ENCODE results near the gene COBL.

COBL gene, protein sequence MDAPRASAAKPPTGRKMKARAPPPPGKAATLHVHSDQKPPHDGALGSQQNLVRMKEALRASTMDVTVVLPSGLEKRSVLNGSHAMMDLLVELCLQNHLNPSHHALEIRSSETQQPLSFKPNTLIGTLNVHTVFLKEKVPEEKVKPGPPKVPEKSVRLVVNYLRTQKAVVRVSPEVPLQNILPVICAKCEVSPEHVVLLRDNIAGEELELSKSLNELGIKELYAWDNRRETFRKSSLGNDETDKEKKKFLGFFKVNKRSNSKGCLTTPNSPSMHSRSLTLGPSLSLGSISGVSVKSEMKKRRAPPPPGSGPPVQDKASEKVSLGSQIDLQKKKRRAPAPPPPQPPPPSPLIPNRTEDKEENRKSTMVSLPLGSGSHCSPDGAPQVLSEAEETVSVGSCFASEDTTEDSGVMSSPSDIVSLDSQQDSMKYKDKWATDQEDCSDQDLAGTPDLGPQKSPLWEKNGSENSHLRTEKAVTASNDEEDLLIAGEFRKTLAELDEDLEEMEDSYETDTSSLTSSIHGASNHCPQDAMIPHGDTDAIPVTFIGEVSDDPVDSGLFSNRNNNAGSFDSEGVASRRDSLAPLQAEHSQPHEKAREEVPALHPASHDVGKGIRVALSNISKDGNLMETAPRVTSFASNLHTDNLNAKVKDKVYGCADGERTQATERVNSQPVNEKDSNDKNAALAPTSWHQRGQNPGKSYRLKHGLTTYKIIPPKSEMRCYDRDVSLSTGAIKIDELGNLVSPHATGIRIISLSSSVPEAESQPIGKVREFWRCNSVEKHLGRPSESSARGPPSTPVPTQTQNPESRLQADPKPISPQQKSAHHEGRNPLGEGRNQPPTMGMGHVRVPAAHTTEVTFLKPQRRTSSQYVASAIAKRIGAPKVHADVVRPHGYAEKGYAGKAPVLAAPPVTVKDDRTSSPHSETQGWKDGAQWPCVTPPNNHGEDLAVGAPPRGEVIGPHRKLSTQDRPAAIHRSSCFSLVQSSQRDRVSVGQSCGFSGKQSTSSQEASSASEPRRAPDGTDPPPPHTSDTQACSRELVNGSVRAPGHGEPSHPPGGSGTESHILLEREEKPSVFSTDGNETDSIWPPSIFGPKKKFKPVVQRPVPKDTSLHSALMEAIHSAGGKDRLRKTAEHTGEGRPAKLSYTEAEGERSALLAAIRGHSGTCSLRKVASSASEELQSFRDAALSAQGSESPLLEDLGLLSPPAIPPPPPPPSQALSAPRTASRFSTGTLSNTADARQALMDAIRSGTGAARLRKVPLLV

DNA sequence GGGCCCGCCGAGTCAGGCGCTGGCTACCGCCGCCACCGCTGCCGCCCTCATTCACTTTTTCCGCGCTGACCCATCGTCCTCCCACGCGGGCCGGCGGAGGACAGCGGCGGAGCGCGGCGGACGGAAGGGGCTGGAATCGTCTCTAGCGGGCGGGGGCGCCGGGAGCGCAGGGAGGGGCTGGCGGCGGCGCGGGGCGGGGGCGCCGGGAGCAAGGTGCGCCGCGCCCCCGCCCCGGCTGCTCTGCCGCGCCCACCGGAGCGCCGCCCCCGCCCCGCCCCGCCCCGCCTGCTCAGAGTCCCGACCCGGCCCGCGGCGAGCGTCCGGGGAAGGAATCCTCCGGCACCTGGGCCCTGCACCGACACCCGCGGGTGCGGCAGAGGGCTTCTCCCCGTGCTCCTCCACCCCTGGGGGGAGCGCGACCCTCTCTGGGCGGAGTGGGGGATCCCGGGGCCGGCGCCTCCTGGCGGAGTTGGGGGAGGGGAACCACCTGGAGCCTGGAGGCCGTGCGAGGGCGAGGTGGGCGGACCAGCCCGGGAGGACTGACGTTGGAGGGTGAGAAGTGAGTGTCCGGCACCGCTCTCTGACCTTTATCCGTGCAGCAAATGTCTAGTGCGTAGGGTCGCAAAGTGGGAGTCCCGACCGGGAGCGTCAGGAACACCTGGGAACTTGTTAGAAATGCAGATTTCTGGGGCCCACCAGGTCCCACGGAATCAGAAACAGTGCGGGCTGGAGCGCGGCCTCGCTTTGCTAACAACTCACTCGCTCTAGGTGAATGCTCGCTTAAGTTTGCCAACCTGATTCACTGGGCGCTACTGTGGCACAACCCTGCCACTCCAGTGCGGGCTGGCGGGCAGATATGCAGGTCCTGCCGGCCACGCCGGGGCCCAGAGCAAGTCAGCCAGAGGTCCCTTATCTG is at the start of gene COBL:
Gene COBL (minus strand): TSS at position 144 of the 916 bp plus-strand sequence. CDS start 176 bp downstream, outside the sequence.
- H3K27me3 Mint-ChIP-seq, result peaks cover 26% of the 10 kb centered on the region
- no peaks in the 10 kb centered on the region for H3K9me3 Mint-ChIP-seq
- peaks cover 3% of the 10 kb centered on the region for H3K4me1 Mint-ChIP-seq
- no peaks in the 10 kb centered on the region for H3K36me3 Mint-ChIP-seq
- peak within 1 kb of the TSS; percentile 49 for H3K4me3 Mint-ChIP-seq
- H3K27ac Mint-ChIP-seq, result no peak within 1 kb of the TSS

DNA sequence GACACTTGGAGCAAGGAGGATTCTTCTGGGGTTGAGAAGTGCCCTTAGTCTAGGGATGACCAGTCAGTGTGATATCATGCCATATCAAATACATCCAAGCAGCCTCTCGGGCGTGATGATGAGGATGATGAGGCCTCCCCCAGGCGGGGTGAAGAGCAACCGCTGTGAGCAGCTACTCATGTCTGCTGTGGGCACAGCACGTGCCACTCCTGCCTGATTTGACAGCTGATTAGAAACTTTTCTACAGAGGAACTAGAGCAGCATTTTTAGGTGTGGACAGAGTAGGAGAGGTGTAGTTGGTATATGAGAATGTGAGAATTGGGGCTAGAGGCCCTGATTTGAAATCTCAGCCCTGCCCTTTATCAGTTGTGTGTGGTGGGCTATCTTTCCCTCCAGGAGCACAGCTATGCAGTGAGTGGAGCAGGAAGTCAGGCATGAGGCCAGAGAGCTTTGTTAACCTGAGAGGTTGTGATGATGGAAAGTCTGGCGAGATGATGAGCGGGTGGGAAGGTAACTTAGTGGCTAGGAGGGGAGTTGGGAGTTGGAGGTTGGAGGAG is 49.6 kb upstream of the COBL start:
- H3K4me1 Mint-ChIP-seq, result no peaks in the 10 kb centered on the region
- no peak overlapping the region for H3K4me3 Mint-ChIP-seq
- no peaks in the 10 kb centered on the region for H3K36me3 Mint-ChIP-seq
- no peak overlapping the region for H3K27ac Mint-ChIP-seq
- H3K27me3 Mint-ChIP-seq, result no peaks in the 10 kb centered on the region
- no peaks in the 10 kb centered on the region for H3K9me3 Mint-ChIP-seq

DNA sequence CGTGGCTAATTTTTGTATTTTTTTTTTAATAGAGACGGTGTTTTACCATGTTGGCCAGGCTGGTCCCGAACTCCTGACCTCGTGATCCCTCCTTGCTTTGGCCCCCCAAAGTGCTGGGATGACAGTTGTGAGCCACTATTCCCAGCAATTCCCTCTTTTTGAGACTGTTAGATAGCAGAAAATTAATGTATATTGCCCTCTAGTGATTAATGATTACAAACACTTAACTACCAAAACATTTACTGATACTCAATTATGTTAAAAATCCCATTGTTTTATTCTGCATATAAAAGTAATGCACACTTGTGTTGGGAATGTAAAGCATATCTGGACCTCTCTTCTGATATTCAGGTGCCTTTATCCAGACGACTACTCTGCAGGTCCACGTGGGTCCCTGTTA is 41.2 kb upstream of the COBL start:
- H3K4me1 Mint-ChIP-seq, result no peaks in the 10 kb centered on the region
- no peaks in the 10 kb centered on the region for H3K36me3 Mint-ChIP-seq
- no peaks in the 10 kb centered on the region for H3K9me3 Mint-ChIP-seq
- H3K4me3 Mint-ChIP-seq, result no peak overlapping the region
- H3K27me3 Mint-ChIP-seq, result no peaks in the 10 kb centered on the region
- no peak overlapping the region for H3K27ac Mint-ChIP-seq

DNA sequence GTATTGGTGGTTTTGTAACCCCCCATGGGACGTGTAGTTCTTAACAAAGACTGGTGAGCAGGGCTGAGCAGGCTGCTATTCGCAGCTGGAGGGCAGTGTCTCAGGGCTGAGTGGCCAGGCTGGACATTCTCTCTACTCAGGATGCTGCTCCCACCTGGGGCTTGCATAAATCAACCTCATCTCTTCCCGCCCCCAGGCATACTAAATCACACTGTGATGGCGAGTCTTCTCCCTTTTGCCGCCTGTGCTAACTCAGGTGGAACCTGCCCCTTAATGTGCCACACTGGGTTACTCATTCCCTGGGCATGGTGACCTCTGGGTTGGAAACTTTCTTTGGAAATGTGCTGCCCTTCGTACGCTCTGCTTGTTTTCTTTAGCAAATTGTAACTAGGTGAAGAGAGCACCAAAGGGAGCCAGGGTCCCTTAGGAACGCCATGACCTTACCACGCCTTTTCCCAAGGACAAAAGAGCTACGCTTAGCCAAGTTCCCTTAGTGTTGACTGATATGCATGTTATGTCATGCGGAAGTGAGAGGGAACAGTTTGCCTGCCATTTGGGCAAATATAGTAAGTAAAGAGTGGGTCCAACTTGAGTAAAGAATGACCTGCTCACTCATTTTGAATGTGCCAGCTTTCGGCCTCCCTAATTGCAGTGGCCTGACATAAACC is 40.4 kb upstream of the COBL start:
- H3K4me3 Mint-ChIP-seq, result no peak overlapping the region
- no peaks in the 10 kb centered on the region for H3K9me3 Mint-ChIP-seq
- no peaks in the 10 kb centered on the region for H3K27me3 Mint-ChIP-seq
- no peak overlapping the region for H3K27ac Mint-ChIP-seq
- H3K4me1 Mint-ChIP-seq, result no peaks in the 10 kb centered on the region
- no peaks in the 10 kb centered on the region for H3K36me3 Mint-ChIP-seq

DNA sequence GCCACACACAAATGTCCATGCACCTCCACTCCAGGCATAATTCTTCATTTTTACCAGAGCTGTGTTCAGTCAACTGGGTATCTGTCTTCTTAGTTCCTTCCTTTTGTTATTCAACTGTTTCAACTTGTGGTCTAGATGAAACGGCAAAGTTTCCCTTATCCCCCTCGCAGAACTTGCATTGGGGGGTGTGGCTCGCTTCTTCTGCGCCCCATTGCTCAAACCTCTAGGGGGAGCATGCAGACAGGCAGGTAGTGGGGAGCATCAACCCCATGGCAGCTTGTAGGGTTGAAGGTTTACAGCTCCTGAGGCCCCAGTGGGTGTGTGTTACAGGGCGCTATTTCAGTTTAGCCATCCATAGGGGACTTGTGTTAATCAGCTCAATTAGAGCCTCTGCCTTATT is 38.3 kb upstream of the COBL start:
- Mint-ChIP-seq H3K36me3 (no peaks in the 10 kb centered on the region), H3K9me3 (no peaks in the 10 kb centered on the region), H3K4me1 (no peaks in the 10 kb centered on the region), H3K27ac (no peak overlapping the region), H3K4me3 (no peak overlapping the region), H3K27me3 (no peaks in the 10 kb centered on the region)

DNA sequence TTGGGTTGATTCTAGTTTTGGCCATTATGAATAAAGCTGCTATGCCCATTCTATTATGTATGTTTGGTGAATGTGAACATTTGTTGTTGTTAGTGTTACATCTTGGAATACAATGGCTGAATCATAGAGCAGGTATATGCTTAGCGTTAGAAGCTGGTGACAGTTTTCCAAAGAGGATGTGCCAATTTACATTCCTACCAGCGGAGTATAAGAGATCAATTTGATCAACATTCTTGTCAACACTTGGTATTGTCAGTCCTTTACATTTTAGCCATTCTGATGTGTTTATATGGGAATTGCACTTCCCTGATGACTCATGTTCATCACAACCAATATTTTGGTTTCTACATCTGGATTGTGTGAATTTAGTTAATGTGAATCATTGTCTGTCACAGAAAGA is 37.8 kb upstream of the COBL start:
- Mint-ChIP-seq H3K36me3 (no peaks in the 10 kb centered on the region), H3K27me3 (no peaks in the 10 kb centered on the region), H3K9me3 (no peaks in the 10 kb centered on the region), H3K27ac (no peak overlapping the region), H3K4me3 (no peak overlapping the region), H3K4me1 (no peaks in the 10 kb centered on the region)

DNA sequence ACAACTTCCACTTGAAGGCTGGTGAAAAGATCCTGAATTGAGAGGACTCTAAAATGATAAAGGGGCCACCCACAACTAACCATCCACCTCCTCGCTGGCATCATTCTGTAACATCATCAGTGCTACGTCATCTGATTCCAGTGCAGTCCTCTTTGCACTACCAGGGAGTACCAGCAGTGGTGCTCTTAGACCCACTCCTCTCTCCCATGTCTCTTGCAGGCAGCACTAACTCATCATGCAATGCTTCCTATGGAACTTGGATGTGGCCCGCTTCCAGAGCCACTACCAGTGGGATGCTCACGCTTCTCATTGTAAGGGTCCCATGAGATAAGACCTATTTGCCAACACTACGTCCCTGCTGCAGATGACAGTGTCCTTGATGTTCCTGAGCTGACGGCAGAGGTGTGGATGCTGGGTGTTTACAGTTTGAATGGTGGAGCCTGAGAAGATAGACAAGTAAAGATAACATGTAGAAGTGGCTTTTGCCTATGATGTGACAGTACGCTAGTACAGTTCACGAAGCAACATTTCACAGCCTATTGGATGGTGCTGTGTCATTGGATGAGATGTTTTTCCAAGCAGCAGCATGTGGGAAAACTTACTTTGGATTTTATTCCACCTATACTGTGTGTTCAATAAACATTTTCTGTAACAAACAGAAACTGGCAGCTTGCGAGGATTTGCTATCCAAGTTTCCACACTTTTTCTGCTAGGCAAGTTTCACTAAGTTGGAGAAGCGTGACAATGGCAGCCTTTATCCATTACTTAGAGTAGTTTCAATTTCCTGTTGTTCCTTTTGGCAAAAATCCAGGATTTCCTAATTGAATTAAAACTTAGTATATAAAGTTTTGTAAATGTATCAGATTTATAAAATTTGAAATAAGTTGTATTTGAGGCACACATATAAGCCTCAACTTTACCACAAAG is 35.8 kb upstream of the COBL start:
- no peak overlapping the region for H3K27ac Mint-ChIP-seq
- H3K36me3 Mint-ChIP-seq, result no peaks in the 10 kb centered on the region
- no peak overlapping the region for H3K4me3 Mint-ChIP-seq
- H3K27me3 Mint-ChIP-seq, result no peaks in the 10 kb centered on the region
- no peaks in the 10 kb centered on the region for H3K4me1 Mint-ChIP-seq
- no peaks in the 10 kb centered on the region for H3K9me3 Mint-ChIP-seq

DNA sequence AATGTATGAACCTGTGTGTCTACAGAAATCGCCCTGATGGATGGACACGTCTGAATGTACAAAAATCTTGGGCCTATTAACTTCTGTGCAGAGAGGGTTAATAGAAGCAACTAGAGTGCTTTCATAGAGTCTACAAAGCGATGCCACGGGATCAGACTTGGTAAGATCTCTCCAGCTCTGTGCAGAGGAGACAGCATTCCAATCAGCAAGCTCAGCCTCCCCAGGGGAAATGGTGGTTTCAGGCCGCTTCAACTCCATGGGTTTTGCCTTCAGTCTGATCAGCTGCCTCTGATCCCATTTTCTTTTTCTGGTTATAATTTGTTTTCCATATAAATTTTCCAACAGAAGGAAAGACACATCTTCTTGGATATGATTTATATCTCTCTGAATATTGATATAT is 35.1 kb upstream of the COBL start:
- H3K9me3 Mint-ChIP-seq, result no peaks in the 10 kb centered on the region
- no peak overlapping the region for H3K27ac Mint-ChIP-seq
- no peaks in the 10 kb centered on the region for H3K36me3 Mint-ChIP-seq
- no peaks in the 10 kb centered on the region for H3K27me3 Mint-ChIP-seq
- no peak overlapping the region for H3K4me3 Mint-ChIP-seq
- H3K4me1 Mint-ChIP-seq, result no peaks in the 10 kb centered on the region

DNA sequence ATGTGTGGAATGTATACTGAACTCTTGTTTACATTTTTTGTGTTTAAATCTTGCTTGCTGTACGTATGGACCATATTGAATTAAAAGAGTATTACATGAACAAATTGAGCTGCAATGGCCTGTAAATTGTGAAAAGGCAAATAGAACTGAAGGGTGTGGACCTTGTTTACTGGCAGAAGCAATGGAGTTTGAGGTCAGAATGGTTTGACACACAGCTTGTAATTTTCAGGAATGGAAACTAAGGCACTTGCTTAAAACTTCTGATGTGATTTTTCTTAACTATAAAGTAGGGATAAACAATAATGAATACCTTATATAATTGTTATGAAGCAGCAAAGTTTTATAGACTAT is 33.9 kb upstream of the COBL start:
- no peaks in the 10 kb centered on the region for H3K36me3 Mint-ChIP-seq
- H3K4me3 Mint-ChIP-seq, result no peak overlapping the region
- no peaks in the 10 kb centered on the region for H3K27me3 Mint-ChIP-seq
- no peak overlapping the region for H3K27ac Mint-ChIP-seq
- H3K4me1 Mint-ChIP-seq, result no peaks in the 10 kb centered on the region
- H3K9me3 Mint-ChIP-seq, result no peaks in the 10 kb centered on the region

DNA sequence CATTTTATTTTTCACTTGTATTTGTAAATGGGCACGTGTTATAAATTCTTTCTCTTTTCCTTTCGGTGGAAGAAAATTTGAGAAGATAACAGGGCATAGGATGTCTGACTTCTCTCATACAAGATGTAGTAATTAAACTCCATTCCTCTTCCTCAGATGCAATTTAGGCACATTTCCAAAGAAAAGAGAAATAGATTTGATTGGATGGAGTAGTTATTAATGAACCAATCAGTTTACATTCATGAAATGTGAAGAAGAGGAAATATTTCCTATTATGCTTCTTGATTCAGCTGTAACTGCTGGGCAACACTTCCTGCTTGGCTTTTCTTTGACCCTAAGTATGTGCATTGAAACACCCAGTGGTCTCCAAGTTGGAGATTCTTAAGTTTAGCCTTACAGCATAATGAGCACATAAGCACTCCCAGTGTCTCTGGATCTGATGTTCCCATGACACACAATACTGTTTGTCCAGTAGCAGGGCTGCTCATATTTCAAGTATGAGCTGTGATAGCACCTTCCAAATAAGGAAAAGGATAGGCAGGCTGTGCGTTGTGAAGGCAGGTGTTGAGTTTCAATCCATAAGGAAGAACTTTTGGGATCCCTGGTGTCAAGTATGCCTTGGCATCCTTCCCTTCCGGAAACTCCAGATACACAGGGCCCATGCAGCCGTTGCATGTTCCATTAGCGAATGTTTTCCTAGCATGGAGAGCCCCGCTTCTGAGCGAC is 33.4 kb upstream of the COBL start:
- H3K4me3 Mint-ChIP-seq, result no peak overlapping the region
- H3K9me3 Mint-ChIP-seq, result no peaks in the 10 kb centered on the region
- no peaks in the 10 kb centered on the region for H3K27me3 Mint-ChIP-seq
- H3K36me3 Mint-ChIP-seq, result no peaks in the 10 kb centered on the region
- H3K27ac Mint-ChIP-seq, result no peak overlapping the region
- H3K4me1 Mint-ChIP-seq, result no peaks in the 10 kb centered on the region

DNA sequence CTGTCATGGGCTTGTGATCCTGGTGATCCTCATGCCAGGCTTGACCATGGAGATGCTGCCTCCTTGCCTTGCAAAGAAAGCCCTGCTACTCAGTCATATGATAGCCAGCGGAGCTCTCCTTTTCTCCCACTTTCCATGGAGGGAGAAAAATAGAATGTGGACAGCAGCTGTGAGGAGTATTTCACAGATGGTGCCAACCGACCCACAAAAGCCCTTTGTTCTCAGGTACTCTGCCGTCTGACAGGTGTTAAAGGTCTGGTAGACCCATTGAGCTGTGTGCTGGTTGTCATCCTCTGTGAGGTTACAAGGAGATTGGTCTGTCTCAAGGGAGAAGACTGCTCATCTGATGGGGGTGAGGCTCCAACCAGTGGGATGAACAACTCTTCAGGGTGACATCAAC is 29.5 kb upstream of the COBL start:
- Mint-ChIP-seq H3K4me1 (no peaks in the 10 kb centered on the region), H3K27me3 (peaks cover 4% of the 10 kb centered on the region), H3K27ac (no peak overlapping the region), H3K4me3 (no peak overlapping the region), H3K36me3 (no peaks in the 10 kb centered on the region), H3K9me3 (no peaks in the 10 kb centered on the region)

DNA sequence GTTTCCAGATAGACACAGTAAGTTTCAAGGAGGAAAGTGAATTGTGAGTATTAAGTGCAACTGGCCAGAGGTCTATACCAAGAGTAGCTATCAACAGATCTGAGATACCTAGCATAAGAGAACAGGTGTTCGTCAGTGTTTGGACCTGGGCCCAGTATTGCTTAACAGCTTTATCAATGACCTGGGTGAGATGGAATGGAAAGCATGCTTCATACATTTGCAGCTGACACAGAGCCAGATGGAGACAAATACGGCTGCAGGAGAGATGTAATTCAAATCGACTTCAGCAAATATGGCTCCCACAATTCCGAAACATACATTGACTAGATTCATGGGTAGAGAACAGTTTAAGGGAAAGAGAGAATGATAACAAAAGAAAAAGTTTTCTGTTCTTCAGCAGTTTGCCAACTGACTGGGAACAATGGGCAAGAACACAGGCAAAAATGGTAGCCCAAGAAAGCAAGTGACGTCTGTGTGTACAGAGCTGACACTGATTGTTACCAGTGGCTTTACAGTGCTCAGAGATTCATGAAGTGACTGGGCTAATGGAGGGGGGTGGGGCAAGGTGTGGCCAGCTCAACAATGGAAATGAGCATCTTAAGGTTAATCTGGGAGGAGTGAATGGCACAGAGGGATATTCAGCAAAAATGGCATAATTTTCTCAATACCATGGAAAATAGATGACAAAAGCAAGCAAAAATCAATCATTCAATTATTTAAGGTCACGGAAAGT is 28.0 kb upstream of the COBL start:
- no peak overlapping the region for H3K27ac Mint-ChIP-seq
- no peak overlapping the region for H3K4me3 Mint-ChIP-seq
- no peaks in the 10 kb centered on the region for H3K9me3 Mint-ChIP-seq
- no peaks in the 10 kb centered on the region for H3K4me1 Mint-ChIP-seq
- peaks cover 4% of the 10 kb centered on the region for H3K27me3 Mint-ChIP-seq
- H3K36me3 Mint-ChIP-seq, result no peaks in the 10 kb centered on the region

Measured in activated naive CD4-positive, alpha-beta T cell treated with anti-CD3 and anti-CD28 coated beads, Interleukin-2, amount 50 U/mL, for 24 hours (primary cell).